WTC11 (cell line): Measurements from ENCODE around the gene IPO13. TPM values are rescaled to one million over a fixed set of nuclear protein-coding genes. Genes with fewer than 3 reads are reported as not detected.

Source experiments
- ATAC-seq: fragments of 200-7000 bp; cut with Tn5 transposase; 2 replicates; pipeline ENCODE4 v1.10.0; 2021; ENCODE audit warnings: mild to moderate bottlenecking, moderate library complexity
- CTCF ChIA-PET: fragments of 300-600 bp; sonication (Branson Sonifier 250); formaldehyde crosslinking; loops from one replicate; lab custom pipeline; 2021; ENCODE audit warnings: antibody characterized with exemption; lab: Charles Lee
- POLR2A ChIA-PET: fragments of 350-600 bp; sonication (Branson Sonifier 250); formaldehyde crosslinking; loops from one replicate; lab custom pipeline; 2021; ENCODE audit warnings: antibody characterized with exemption; lab: Charles Lee
- DNase-seq: peaks from one replicate; pipeline ENCODE4 v3.0.0; 2021; ENCODE audit warnings: low spot score
- H3K27ac Mint-ChIP-seq: 2 replicates; pipeline ENCODE4 v1.8.0; 2021; ENCODE audit warnings: mixed read lengths
- H3K27me3 Mint-ChIP-seq: 2 replicates; pipeline ENCODE4 v1.8.0; 2021; ENCODE audit warnings: low read depth, mild to moderate bottlenecking, moderate library complexity, mixed read lengths
- H3K36me3 Mint-ChIP-seq: 2 replicates; pipeline ENCODE4 v1.8.0; 2021; ENCODE audit warnings: mixed read lengths
- H3K4me1 Mint-ChIP-seq: 2 replicates; pipeline ENCODE4 v1.8.0; 2022; ENCODE audit warnings: mixed read lengths
- H3K4me3 Mint-ChIP-seq: 2 replicates; pipeline ENCODE4 v1.8.0; 2021; ENCODE audit warnings: mild to moderate bottlenecking, moderate library complexity, mixed read lengths
- H3K9me3 Mint-ChIP-seq: 2 replicates; pipeline ENCODE4 v1.8.0; 2021; ENCODE audit warnings: mixed read lengths
- ATF3 ChIP-seq: sonication (generic); formaldehyde crosslinking; conservative IDR thresholded peaks from 2 replicates; pipeline ENCODE4 v1.8.1; 2022; ENCODE audit warnings: mild to moderate bottlenecking, missing genetic modification reagents
- CREB1 ChIP-seq: sonication (generic); formaldehyde crosslinking; IDR thresholded peaks from 2 replicates; pipeline ENCODE4 v1.8.0; 2023; ENCODE audit warnings: mild to moderate bottlenecking, missing genetic modification reagents
- CTCF ChIP-seq: fragments of 200-600 bp; IDR thresholded peaks from 2 replicates; pipeline ENCODE4 v1.8.0; 2022; ENCODE audit warnings: antibody characterized with exemption
- ETV6 ChIP-seq: sonication (generic); formaldehyde crosslinking; IDR thresholded peaks from 2 replicates; pipeline ENCODE4 v1.8.1; 2022; ENCODE audit warnings: mild to moderate bottlenecking, missing genetic modification reagents
- KAT7 ChIP-seq: sonication (generic); formaldehyde crosslinking; IDR thresholded peaks from 2 replicates; pipeline ENCODE4 v1.8.1; 2023; ENCODE audit warnings: missing genetic modification reagents, mild to moderate bottlenecking, borderline replicate concordance
- NR2C2 ChIP-seq: sonication (generic); formaldehyde crosslinking; IDR thresholded peaks from 2 replicates; pipeline ENCODE4 v1.8.0; 2022; ENCODE audit warnings: mild to moderate bottlenecking, missing genetic modification reagents
- ZNF281 ChIP-seq: sonication (generic); formaldehyde crosslinking; IDR thresholded peaks from 2 replicates; pipeline ENCODE4 v1.8.0; 2023; ENCODE audit warnings: mild to moderate bottlenecking, missing genetic modification reagents
- ZNF317 ChIP-seq: sonication (generic); formaldehyde crosslinking; IDR thresholded peaks from 2 replicates; pipeline ENCODE4 v1.8.1; 2023; ENCODE audit warnings: low read depth, mild to moderate bottlenecking, moderate library complexity, missing genetic modification reagents, borderline replicate concordance
- ZNF423 ChIP-seq: fragments of 250-450 bp; sonication (Bioruptor Pico); IDR thresholded peaks from 2 replicates; pipeline ENCODE4 v2.1.2; 2022; ENCODE audit warnings: mild to moderate bottlenecking, moderate library complexity
- ZNF425 ChIP-seq: fragments of 250-450 bp; sonication (Bioruptor Pico); conservative IDR thresholded peaks from 2 replicates; pipeline ENCODE4 v1.9.0; 2021; ENCODE audit warnings: mild to moderate bottlenecking
- total RNA-seq: library from RNA; stranded (reverse); gene quantifications from 3 replicates; pipeline ENCODE4 v1.2.3, GENCODE V29; 2021

Gene IPO13
- total RNA-seq, 1 experiment from 2014 or later, result 24.2 TPM

- TF ChIP-seq ZNF425 (CRISPR knock-in tag) (no peak), ATF3 (CRISPR knock-in tag) (no peak)
These were observed 40.6 kb downstream of the IPO13 start (continued) for GRCh38 chr1:43987159-43987902.

GRCh38 chr1:43990271-43991199, 43.8 kb downstream of the IPO13 start:
- POLR2A ChIA-PET, result interaction anchor here (0.5 to 1.2 kb wide), 3 partner anchors 37 to 224 kb away, joined by 3 to 4 read pairs (median 3); no protein-coding TSS in a partner anchor
- ATAC-seq (no peak), DNase-seq (no peak)
- peaks cover 22% of the 10 kb centered on the region for H3K4me1 Mint-ChIP-seq
- peak overlapping the region; percentile 93; the same call in 1 of the 2 replicates for H3K27ac Mint-ChIP-seq
- H3K9me3 Mint-ChIP-seq, result no peaks in the 10 kb centered on the region
- TF ChIP-seq ETV6 (CRISPR knock-in tag) (no peak), ZNF281 (CRISPR knock-in tag) (no peak), KAT7 (CRISPR knock-in tag) (0 out of 2 replicates have a peak, but pooled peaks have one; percentile 57), ZNF423 (CRISPR knock-in tag) (peak; percentile 77), NR2C2 (CRISPR knock-in tag) (no peak), ZNF317 (CRISPR knock-in tag) (no peak)
- peaks cover 18% of the 10 kb centered on the region for H3K27me3 Mint-ChIP-seq
- 0 out of 2 replicates have a peak, but pooled peaks cover 1% of the 10 kb centered on the region for H3K36me3 Mint-ChIP-seq
- CTCF ChIA-PET, result interaction anchor here (0.6 to 9.8 kb wide), 5 partner anchors 45 to 1318 kb away, joined by 4 to 87 read pairs (median 4); no protein-coding TSS in a partner anchor
- H3K4me3 Mint-ChIP-seq, result peak overlapping the region; percentile 86

- H3K27ac Mint-ChIP-seq, result peak overlapping the region; percentile 93; the same call in 1 of the 2 replicates
- ChIA-PET POLR2A (interaction anchor here (1.2 to 3.0 kb wide), 2 partner anchors 17 to 225 kb away, joined by 3 to 13 read pairs; partner anchors contain the start of gene ATP6V0B), CTCF (interaction anchor here (0.9 to 9.8 kb wide), 6 partner anchors 9 to 441 kb away, joined by 3 to 87 read pairs (median 8); no protein-coding TSS in a partner anchor)
- TF ChIP-seq CREB1 (CRISPR knock-in tag) (0 out of 2 replicates have a peak, but pooled peaks have one; percentile 38), CTCF (no peak)
- ATAC-seq (no peak; the same call in 1 of the 2 replicates), DNase-seq (no peak)
- peaks cover 22% of the 10 kb centered on the region for H3K4me1 Mint-ChIP-seq
- peaks cover 18% of the 10 kb centered on the region for H3K27me3 Mint-ChIP-seq
- peak overlapping the region; percentile 86 for H3K4me3 Mint-ChIP-seq
- no peaks in the 10 kb centered on the region for H3K36me3 Mint-ChIP-seq
- no peaks in the 10 kb centered on the region for H3K9me3 Mint-ChIP-seq
These were observed 44.4 kb downstream of the IPO13 start for GRCh38 chr1:43991200-43991475.
